NCI-H2107 treated with DMSO at 0.1 percent for 48 hours (cell line): ENCODE results near the gene INPP5A.
A peak's percentile ranks its signal among the peaks of the same experiment; 100 is the strongest.
"Not testable (repeated sequence)": the region's sequence is repeated elsewhere in the genome, so short reads cannot be mapped to it uniquely, and the experiment has no call there.

Experiments used
- DNase-seq: peaks from one replicate; lab custom pipeline; 2025; ENCODE audit not compliant: unreplicated experiment; lab: John Stamatoyannopoulos, UW

Gene INPP5A

GRCh38 chr10:132735341-132735775 is 197.8 kb downstream of the INPP5A start:
- no peak for DNase-seq

GRCh38 chr10:132735923-132736391 is 198.4 kb downstream of the INPP5A start:
- DNase-seq, result no peak

- DNase-seq, result no peak
These were observed 199.9 kb downstream of the INPP5A start for GRCh38 chr10:132737390-132738048.

GRCh38 chr10:132738454-132739224 is 201.1 kb downstream of the INPP5A start:
- DNase-seq, result no peak

- no peak for DNase-seq
These were observed 201.6 kb downstream of the INPP5A start for GRCh38 chr10:132739225-132739613.

- no peak for DNase-seq
These were observed 203.0 kb downstream of the INPP5A start for GRCh38 chr10:132740588-132740987.

GRCh38 chr10:132742167-132742836 is 204.7 kb downstream of the INPP5A start:
- no peak for DNase-seq

- no peak for DNase-seq
These were observed 205.2 kb downstream of the INPP5A start for GRCh38 chr10:132742837-132743194.

GRCh38 chr10:132743196-132743924 is 205.8 kb downstream of the INPP5A start:
- DNase-seq, result not testable (repeated sequence)

GRCh38 chr10:132743925-132744490 is 206.4 kb downstream of the INPP5A start:
- DNase-seq, result no peak

GRCh38 chr10:132744839-132745238 is 207.3 kb downstream of the INPP5A start:
- no peak for DNase-seq

- DNase-seq, result no peak
These were observed 207.9 kb downstream of the INPP5A start for GRCh38 chr10:132745511-132745910.

- no peak for DNase-seq
These were observed 208.4 kb downstream of the INPP5A start for GRCh38 chr10:132745971-132746370.

- no peak for DNase-seq
These were observed 208.8 kb downstream of the INPP5A start for GRCh38 chr10:132746386-132746785.

GRCh38 chr10:132746801-132747625 is 209.4 kb downstream of the INPP5A start:
- DNase-seq, result no peak

- DNase-seq, result no peak
These were observed 210.5 kb downstream of the INPP5A start for GRCh38 chr10:132748135-132748534.

- DNase-seq, result no peak
These were observed 211.2 kb downstream of the INPP5A start for GRCh38 chr10:132748545-132749370.

- DNase-seq, result peak; percentile 46
These were observed 211.8 kb downstream of the INPP5A start for GRCh38 chr10:132749371-132749795.

- DNase-seq, result no peak
These were observed 213.3 kb downstream of the INPP5A start for GRCh38 chr10:132750936-132751335.
